ENCODE measurements around the gene PLA2G2D. TPM values are rescaled to one million over a fixed set of nuclear protein-coding genes. Genes with fewer than 3 reads are reported as not detected.

Gene PLA2G2D
- total and polyA plus RNA-seq, 9 of the 15 experiments (the other 6 are each of a cell fraction or from before 2014, with no cell fraction given): not detected

DNA sequence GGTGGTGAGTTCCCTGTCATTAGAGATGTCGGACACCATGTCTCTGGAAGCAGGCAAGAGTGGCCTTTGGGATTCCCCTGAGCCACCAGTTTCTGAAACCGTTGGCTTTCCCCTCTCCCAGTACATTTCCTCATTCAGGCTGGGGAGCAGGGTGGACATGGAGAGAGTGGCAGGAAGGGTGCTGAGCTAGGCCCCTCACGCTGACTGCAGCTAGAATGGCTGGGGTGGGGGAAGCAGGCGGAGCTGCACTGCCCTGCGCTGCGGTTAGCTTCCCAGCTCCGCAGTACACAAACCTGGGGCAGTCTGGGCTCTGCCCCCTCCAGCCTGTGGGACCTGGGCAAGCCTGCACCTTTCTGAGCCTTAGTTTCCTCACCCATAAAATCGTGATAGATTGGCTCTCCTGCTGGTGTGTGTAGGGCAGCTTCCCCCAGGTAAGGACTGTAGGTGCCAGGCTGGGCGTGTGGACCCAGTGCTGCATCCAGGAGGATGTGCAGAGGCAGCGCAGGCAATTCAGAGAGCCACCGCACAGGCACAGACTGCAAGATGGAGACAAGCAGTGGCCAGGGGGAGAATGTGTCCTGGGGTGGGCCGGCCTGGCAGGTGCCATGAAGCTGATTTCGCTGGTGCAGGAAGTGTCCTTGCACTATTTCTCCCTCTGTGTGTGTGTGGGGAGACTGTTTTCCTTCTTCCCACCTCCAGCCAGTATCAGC lies 22.8 kb upstream of the PLA2G2D start (continued):
- TF ChIP-seq, protein P1, sequence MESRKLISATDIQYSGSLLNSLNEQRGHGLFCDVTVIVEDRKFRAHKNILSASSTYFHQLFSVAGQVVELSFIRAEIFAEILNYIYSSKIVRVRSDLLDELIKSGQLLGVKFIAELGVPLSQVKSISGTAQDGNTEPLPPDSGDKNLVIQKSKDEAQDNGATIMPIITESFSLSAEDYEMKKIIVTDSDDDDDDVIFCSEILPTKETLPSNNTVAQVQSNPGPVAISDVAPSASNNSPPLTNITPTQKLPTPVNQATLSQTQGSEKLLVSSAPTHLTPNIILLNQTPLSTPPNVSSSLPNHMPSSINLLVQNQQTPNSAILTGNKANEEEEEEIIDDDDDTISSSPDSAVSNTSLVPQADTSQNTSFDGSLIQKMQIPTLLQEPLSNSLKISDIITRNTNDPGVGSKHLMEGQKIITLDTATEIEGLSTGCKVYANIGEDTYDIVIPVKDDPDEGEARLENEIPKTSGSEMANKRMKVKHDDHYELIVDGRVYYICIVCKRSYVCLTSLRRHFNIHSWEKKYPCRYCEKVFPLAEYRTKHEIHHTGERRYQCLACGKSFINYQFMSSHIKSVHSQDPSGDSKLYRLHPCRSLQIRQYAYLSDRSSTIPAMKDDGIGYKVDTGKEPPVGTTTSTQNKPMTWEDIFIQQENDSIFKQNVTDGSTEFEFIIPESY (CRISPR knock-in tag; IDR thresholded peaks at IDR 0.05): no peak
- TF ChIP-seq ZNF263 (CRISPR knock-in tag; IDR thresholded peaks at IDR 0.05; ENCODE audit: borderline replicate concordance) (no peak), ZNF224 (CRISPR knock-in tag; IDR thresholded peaks at IDR 0.05) (no peak), LEF1 (IDR thresholded peaks at IDR 0.05) (no peak)

- Histone ChIP-seq H3K27ac (ENCODE audit: extremely low read depth, low read depth, low read length) (no peak overlapping the region), H3K36me3 (ENCODE audit: control insufficient read depth, insufficient read depth, low read length) (no peaks in the 10 kb centered on the region), H3K9ac (ENCODE audit: insufficient read depth in 1 of 2, low read depth in 2 of 2, low read length in 2 of 2) (no peak overlapping the region), H3K4me3 (no peak overlapping the region), H3K27me3 (ENCODE audit: control insufficient read depth in 2 of 2, insufficient read depth in 2 of 2, low read length in 2 of 2) (peaks cover 6 to 79% of the 10 kb centered on the region in 2 experiments; a peak in 4 of 5 replicates), H3K79me2 (ENCODE audit: control insufficient read depth, insufficient read depth, low read length) (no peaks in the 10 kb centered on the region), H3K9me1 (ENCODE audit: control insufficient read depth, insufficient read depth, low read length) (no peaks in the 10 kb centered on the region), H4K20me1 (replicated peaks; ENCODE audit: control insufficient read depth, insufficient read depth, low read length) (no peaks in the 10 kb centered on the region; the same call in 1 of the 2 replicates), H3K4me2 (ENCODE audit: insufficient read depth, low read length) (no peak overlapping the region), H3K4me1 (replicated peaks in 1 of 2; ENCODE audit: control insufficient read depth in 2 of 2, insufficient read depth in 2 of 2, low read length in 2 of 2) (no peaks in the 10 kb centered on the region), H2AFZ (ENCODE audit: low read depth, low read length) (no peak overlapping the region), H3K9me3 (replicated peaks; ENCODE audit: control insufficient read depth, insufficient read depth, low read depth, low read length) (no peaks in the 10 kb centered on the region)
- 1% methylated on average over 7 of the region's 7 CpGs for WGBS (ENCODE audit: insufficient coverage, low coverage, missing lambda C conversion rate)
- no TSS peak for BruUV-seq (replicated peaks)
- intact Hi-C loops (cut with micrococcal nuclease) (no loop called here), in situ Hi-C loops (cut with MboI) (no loop called here)
- ChIA-PET CTCF (ENCODE audit: low intra/inter-chr PET ratio) (no interaction called here), POLR2A (no interaction called here)
- DNase-seq (ENCODE audit: extremely low read depth in 1 of 4, low spot score in 3 of 4) (no peak), FAIRE-seq (no peak), ATAC-seq (no peak)
- TF ChIP-seq DACH1 (IDR thresholded peaks at IDR 0.05; ENCODE audit: partially characterized antibody): no peak
- no peak for TF ChIP-seq SIN3B (IDR thresholded peaks at IDR 0.05; ENCODE audit: low read depth)
- TF ChIP-seq PHTF2 (CRISPR knock-in tag; IDR thresholded peaks at IDR 0.05): no peak
- TF ChIP-seq, protein P2, sequence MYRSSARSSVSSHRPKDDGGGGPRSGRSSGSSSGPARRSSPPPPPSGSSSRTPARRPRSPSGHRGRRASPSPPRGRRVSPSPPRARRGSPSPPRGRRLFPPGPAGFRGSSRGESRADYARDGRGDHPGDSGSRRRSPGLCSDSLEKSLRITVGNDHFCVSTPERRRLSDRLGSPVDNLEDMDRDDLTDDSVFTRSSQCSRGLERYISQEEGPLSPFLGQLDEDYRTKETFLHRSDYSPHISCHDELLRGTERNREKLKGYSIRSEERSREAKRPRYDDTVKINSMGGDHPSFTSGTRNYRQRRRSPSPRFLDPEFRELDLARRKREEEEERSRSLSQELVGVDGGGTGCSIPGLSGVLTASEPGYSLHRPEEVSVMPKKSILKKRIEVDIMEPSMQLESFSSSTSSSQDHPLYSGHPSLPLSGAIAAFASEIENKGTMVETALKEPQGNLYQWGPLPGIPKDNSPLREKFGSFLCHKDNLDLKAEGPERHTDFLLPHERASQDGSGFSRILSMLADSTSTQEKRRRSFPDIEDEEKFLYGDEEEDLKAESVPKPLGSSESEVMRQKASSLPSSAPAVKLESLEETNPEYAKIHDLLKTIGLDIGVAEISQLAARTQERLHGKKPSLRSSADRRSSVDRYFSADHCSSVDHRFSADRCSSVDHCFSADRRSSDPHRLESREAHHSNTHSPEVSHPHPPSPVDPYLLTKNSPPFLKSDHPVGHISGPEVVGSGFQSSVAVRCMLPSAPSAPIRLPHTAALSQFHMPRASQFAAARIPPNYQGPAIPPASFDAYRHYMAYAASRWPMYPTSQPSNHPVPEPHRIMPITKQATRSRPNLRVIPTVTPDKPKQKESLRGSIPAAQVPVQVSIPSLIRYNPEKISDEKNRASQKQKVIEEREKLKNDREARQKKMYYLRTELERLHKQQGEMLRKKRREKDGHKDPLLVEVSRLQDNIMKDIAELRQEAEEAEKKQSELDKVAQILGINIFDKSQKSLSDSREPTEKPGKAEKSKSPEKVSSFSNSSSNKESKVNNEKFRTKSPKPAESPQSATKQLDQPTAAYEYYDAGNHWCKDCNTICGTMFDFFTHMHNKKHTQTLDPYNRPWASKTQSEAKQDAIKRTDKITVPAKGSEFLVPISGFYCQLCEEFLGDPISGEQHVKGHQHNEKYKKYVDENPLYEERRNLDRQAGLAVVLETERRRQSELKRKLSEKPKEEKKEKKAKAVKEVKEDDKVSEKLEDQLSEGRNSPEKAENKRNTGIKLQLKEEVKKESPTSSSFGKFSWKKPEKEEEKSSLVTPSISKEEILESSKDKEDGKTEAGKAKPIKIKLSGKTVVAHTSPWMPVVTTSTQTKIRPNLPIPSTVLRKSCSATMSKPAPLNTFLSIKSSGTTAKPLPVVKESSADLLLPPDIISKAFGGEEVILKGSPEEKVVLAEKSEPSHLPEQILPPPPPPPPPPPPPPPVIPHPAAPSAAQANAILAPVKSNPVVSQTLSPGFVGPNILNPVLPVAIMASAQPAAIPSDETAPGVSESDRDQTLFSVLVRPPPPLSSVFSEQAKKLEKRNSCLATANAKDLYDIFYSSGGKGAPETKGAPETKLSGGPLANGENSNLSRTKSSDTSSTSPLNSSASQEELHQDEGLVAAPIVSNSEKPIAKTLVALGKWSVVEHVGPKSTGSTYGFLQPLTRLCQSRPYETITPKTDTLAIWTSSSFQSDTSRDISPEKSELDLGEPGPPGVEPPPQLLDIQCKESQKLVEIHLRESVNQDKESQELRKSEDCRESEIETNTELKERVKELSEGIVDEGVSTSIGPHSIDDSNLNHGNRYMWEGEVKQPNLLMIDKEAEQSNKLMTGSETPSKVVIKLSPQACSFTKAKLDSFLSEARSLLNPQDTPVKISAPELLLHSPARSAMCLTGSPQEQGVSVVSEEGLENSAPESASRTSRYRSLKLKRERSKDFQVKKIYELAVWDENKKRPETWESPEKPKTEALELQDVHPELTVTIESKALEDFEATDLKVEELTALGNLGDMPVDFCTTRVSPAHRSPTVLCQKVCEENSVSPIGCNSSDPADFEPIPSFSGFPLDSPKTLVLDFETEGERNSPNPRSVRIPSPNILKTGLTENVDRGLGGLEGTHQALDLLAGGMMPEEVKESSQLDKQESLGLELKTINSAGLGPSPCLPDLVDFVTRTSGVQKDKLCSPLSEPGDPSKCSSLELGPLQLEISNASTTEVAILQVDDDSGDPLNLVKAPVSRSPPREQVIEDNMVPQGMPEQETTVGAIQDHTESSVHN (IDR thresholded peaks at IDR 0.05; ENCODE audit: borderline replicate concordance in 1 of 2, low read depth in 1 of 2): no peak
- no peak for TF ChIP-seq EHMT2 (IDR thresholded peaks at IDR 0.05)
- TF ChIP-seq ZNF766 (CRISPR knock-in tag; conservative IDR thresholded peaks at IDR 0.05): no peak
Observed at GRCh38 chr1:20141466-20141865, 22.1 kb upstream of the PLA2G2D start.
